MM.1S (cell line): ENCODE measurements around the gene PLD3.

Experiments
- DNase-seq: peaks from one replicate; pipeline ENCODE4 v3.0.0-alpha.2; 2015
- H2AFZ ChIP-seq: fragments of 300-600 bp; sonication (generic); 2 replicates; pipeline ENCODE4 v1.6.0; 2016; ENCODE audit warnings: antibody characterized with exemption, low read length
- H3F3A ChIP-seq: fragments of 300-600 bp; sonication (generic); 2 replicates; pipeline ENCODE4 v1.6.1; 2016; ENCODE audit warnings: mild to moderate bottlenecking, antibody characterized with exemption, low read length, moderate library complexity, mixed read lengths; ENCODE audit not compliant: insufficient read depth
- H3K27ac ChIP-seq: fragments of 300-600 bp; sonication (generic); 2 replicates; pipeline ENCODE4 v1.5.1; 2016; ENCODE audit warnings: mild to moderate bottlenecking, low read length
- H3K27me3 ChIP-seq: fragments of 300-600 bp; sonication (generic); replicated peaks from 2 replicates; pipeline ENCODE4 v1.6.0; 2016; ENCODE audit warnings: low read length; ENCODE audit not compliant: insufficient read depth
- H3K36me3 ChIP-seq: fragments of 300-600 bp; sonication (generic); replicated peaks from 2 replicates; pipeline ENCODE4 v1.6.1; 2016; ENCODE audit warnings: mild to moderate bottlenecking, low read length, mixed read lengths; ENCODE audit not compliant: insufficient read depth
- H3K4me1 ChIP-seq: fragments of 300-600 bp; sonication (generic); 2 replicates; pipeline ENCODE4 v1.6.1; 2016; ENCODE audit warnings: low read length, mixed read lengths
- H3K4me2 ChIP-seq: fragments of 300-600 bp; sonication (generic); 2 replicates; pipeline ENCODE4 v1.6.0; 2016; ENCODE audit warnings: low read depth, low read length
- H3K4me3 ChIP-seq: fragments of 300-600 bp; sonication (generic); 2 replicates; pipeline ENCODE4 v1.5.1; 2016; ENCODE audit warnings: low read length, mixed read lengths
- H3K79me2 ChIP-seq: fragments of 300-600 bp; sonication (generic); 2 replicates; pipeline ENCODE4 v1.6.1; 2016; ENCODE audit warnings: mixed run types, low read length, mixed read lengths
- H3K9ac ChIP-seq: fragments of 300-600 bp; sonication (generic); 2 replicates; pipeline ENCODE4 v1.6.1; 2016; ENCODE audit warnings: low read length, mixed read lengths
- H3K9me2 ChIP-seq: fragments of 300-600 bp; sonication (generic); replicated peaks from 2 replicates; pipeline ENCODE4 v1.6.1; 2016; ENCODE audit warnings: mild to moderate bottlenecking, low read length, mixed read lengths; ENCODE audit not compliant: insufficient read depth
- H3K9me3 ChIP-seq: fragments of 300-600 bp; sonication (generic); replicated peaks from 2 replicates; pipeline ENCODE4 v1.6.1; 2016; ENCODE audit warnings: mild to moderate bottlenecking, low read length, mixed read lengths; ENCODE audit not compliant: insufficient read depth
- H4K20me1 ChIP-seq: fragments of 300-600 bp; sonication (generic); 2 replicates; pipeline ENCODE4 v1.6.1; 2016; ENCODE audit warnings: mild to moderate bottlenecking, low read length, moderate library complexity, mixed read lengths; ENCODE audit not compliant: insufficient read depth
- EZH2 ChIP-seq: fragments of 300-600 bp; sonication (generic); optimal IDR thresholded peaks from 2 replicates; pipeline ENCODE3; 2017; ENCODE audit warnings: low read depth, mild to moderate bottlenecking, antibody characterized with exemption, low read length, mixed read lengths
- EZH2phosphoT487 ChIP-seq: fragments of 300-600 bp; sonication (generic); IDR thresholded peaks from 2 replicates; pipeline ENCODE4 v1.6.1; 2018; ENCODE audit warnings: antibody characterized with exemption, low read length
- TF ChIP-seq, protein P1 (sequence below): fragments of 300-600 bp; sonication (generic); IDR thresholded peaks from 2 replicates; pipeline ENCODE4 v1.5.1; 2016; ENCODE audit warnings: antibody characterized with exemption, low read length, mixed read lengths

PLD3 gene

DNA sequence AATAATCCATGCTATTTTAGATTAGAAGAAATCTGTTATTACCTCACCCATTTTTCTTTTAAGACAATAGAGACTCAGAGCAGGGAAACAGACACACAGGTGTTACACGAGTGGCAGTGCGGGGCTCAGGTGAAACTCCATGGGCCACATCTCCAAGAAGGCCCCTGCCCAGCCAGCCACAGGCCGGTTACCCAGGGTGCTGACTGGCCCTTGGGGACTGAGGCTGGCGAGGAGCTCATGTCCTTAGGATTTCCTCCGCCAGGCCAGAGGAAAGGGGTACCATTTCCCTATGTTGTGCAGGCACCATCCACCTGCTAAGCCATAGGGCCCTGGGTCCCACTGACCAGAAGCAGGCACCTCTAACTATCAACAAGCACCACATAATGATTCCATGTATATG, 10.9 kb upstream of the PLD3 start:
- DNase-seq = no peak
- H3K9me2 ChIP-seq = no peaks in the 10 kb centered on the region
- H3K9ac ChIP-seq = no peak overlapping the region
- H3K36me3 ChIP-seq = peaks cover 2% of the 10 kb centered on the region; the same call in 1 of the 2 replicates
- TF ChIP-seq, protein P1, sequence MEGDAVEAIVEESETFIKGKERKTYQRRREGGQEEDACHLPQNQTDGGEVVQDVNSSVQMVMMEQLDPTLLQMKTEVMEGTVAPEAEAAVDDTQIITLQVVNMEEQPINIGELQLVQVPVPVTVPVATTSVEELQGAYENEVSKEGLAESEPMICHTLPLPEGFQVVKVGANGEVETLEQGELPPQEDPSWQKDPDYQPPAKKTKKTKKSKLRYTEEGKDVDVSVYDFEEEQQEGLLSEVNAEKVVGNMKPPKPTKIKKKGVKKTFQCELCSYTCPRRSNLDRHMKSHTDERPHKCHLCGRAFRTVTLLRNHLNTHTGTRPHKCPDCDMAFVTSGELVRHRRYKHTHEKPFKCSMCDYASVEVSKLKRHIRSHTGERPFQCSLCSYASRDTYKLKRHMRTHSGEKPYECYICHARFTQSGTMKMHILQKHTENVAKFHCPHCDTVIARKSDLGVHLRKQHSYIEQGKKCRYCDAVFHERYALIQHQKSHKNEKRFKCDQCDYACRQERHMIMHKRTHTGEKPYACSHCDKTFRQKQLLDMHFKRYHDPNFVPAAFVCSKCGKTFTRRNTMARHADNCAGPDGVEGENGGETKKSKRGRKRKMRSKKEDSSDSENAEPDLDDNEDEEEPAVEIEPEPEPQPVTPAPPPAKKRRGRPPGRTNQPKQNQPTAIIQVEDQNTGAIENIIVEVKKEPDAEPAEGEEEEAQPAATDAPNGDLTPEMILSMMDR = no peak
- TF ChIP-seq EZH2 (no peak), EZH2phosphoT487 (no peak)
- H2AFZ ChIP-seq = no peak overlapping the region
- no peaks in the 10 kb centered on the region for H3K4me1 ChIP-seq
- no peak overlapping the region for H3K27ac ChIP-seq
- H3K79me2 ChIP-seq = peaks cover 30% of the 10 kb centered on the region
- H3K4me2 ChIP-seq = no peak overlapping the region
- H4K20me1 ChIP-seq = no peaks in the 10 kb centered on the region
- no peaks in the 10 kb centered on the region for H3K9me3 ChIP-seq
- H3K4me3 ChIP-seq = no peak overlapping the region
- H3K27me3 ChIP-seq = no peaks in the 10 kb centered on the region
- H3F3A ChIP-seq = no peaks in the 10 kb centered on the region

DNA sequence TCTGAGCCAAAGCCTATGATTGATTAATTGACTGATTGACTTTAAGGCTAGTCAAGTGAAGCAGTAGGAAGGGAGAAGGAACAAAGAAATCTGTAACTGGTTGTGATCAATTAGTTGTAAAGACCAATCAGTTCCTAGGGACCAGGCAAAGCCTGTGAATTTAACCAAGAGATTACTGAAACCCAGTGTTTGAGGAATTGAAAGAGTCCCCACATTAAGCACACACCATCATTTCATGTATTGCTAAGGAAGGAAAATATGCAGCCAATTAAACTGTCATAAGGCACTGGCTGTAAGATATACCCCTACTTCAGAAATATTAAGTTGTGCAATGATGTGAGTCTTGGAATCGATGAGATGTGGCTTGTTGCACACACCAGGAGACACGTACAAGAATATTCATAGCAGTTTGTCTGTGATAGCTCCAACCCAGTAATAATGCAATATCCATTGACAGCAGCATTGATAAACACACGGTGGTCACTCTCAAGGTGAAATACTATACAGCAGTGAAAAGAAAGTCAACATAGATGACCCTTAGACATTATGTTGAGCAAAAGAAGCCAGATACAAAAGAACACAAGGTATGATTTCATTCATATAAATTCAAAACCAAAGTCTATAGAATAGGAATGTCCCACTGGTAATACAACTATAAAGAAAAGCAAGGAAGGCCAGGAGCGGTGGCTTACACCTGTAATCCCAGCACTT, 9.3 kb upstream of the PLD3 start:
- no peak overlapping the region for H3K9ac ChIP-seq
- no peaks in the 10 kb centered on the region for H3K4me1 ChIP-seq
- H2AFZ ChIP-seq = no peak overlapping the region
- H3K36me3 ChIP-seq = no peaks in the 10 kb centered on the region; the same call in 1 of the 2 replicates
- H3K9me3 ChIP-seq = no peaks in the 10 kb centered on the region
- H3F3A ChIP-seq = no peaks in the 10 kb centered on the region
- H3K9me2 ChIP-seq = no peaks in the 10 kb centered on the region
- H3K27me3 ChIP-seq = no peaks in the 10 kb centered on the region
- DNase-seq = no peak
- peaks cover 38% of the 10 kb centered on the region for H3K79me2 ChIP-seq
- TF ChIP-seq EZH2phosphoT487 = no peak
- no peak overlapping the region for H3K27ac ChIP-seq
- no peaks in the 10 kb centered on the region for H4K20me1 ChIP-seq
- no peak overlapping the region for H3K4me3 ChIP-seq
- H3K4me2 ChIP-seq = no peak overlapping the region

DNA sequence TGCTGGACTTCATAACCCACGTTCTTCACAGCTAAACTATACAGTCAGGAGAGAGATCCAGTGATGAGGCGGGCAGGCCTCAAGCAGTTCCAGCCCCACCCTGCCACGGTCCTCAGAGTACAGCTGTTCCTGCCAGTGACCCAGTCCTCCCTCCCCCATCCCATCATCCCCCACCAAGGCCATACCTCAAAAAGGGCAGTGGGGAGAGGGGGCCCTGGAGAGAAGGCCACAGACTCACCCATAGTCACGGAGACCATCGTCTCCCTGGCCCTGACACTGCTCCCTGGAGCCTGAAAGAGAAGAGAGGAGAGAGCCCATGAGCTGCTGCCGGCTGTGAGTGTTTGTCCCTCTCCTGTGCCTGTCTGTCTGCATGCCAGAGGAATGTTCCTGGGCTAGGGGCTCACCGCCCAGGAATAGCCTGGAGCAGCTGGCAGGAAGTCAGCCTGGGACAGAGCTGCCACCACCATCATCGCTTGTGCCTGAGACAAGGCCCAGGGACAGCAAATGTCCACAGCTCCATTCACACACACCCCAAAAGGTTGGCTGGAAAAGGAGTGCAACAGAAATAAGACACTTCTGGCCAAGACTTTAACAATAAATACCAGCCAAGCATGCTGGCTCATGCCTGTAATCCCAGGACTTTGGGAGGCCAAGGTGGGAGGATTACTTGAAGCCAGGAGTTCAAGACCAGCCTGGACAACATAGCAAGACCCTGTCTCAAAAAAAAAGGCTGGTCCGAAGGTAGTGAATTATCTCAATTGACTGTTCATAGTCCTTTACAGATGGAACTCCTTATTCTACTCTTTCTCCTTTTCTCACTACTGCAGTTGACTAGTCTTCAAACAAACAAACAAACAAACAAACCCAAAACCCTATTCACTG, 6.7 kb upstream of the PLD3 start:
- H3K36me3 ChIP-seq = no peaks in the 10 kb centered on the region; the same call in 1 of the 2 replicates
- H3K4me1 ChIP-seq = peaks cover 1% of the 10 kb centered on the region; the same call in 1 of the 2 replicates
- TF ChIP-seq EZH2 = no peak
- TF ChIP-seq, protein P1 = no peak
- no peak for TF ChIP-seq EZH2phosphoT487
- no peak overlapping the region for H3K4me3 ChIP-seq
- H3K4me2 ChIP-seq = no peak overlapping the region
- no peak overlapping the region for H3K27ac ChIP-seq
- no peaks in the 10 kb centered on the region for H3F3A ChIP-seq
- H3K27me3 ChIP-seq = no peaks in the 10 kb centered on the region
- no peaks in the 10 kb centered on the region for H3K9me2 ChIP-seq
- DNase-seq = no peak
- no peak overlapping the region for H2AFZ ChIP-seq
- no peaks in the 10 kb centered on the region for H3K9me3 ChIP-seq
- H4K20me1 ChIP-seq = no peaks in the 10 kb centered on the region
- H3K9ac ChIP-seq = no peak overlapping the region
- peaks cover 50% of the 10 kb centered on the region for H3K79me2 ChIP-seq
